Liver (tissue), 9 donors: Measurements from ENCODE around the gene NODAL. TPM values are rescaled to one million over a fixed set of nuclear protein-coding genes. Genes with fewer than 3 reads are reported as not detected.

ENCODE experiments used
- DNase-seq: peaks from one replicate; pipeline ENCODE4 v3.0.0-alpha.2; 2017; ENCODE audit warnings: low spot score
- H3K27ac ChIP-seq, 2 donors: one replicate each; pipeline ENCODE4 v1.7.0; 2013; ENCODE audit warnings: inconsistent platforms in 2 of 2, low read length in 2 of 2, control low read depth in 1 of 2, low read depth in 1 of 2, mild to moderate bottlenecking in 1 of 2
- H3K27me3 ChIP-seq, 4 donors: one replicate each; pipeline versions ENCODE4 v1.6.1 to v1.7.0; 2013; ENCODE audit warnings: low read length in 3 of 4, inconsistent platforms in 1 of 4, mild to moderate bottlenecking in 1 of 4, moderate library complexity in 1 of 4; ENCODE audit not compliant: control insufficient read depth in 4 of 4, insufficient read depth in 4 of 4
- H3K36me3 ChIP-seq, 4 donors: one replicate each; pipeline versions ENCODE4 v1.6.1 to v1.7.0; 2013; ENCODE audit warnings: low read length in 3 of 4, mild to moderate bottlenecking in 3 of 4, low read depth in 1 of 4, moderate library complexity in 1 of 4; ENCODE audit not compliant: control insufficient read depth in 4 of 4, insufficient read depth in 3 of 4
- H3K4me1 ChIP-seq, 4 donors: one replicate each; pipeline versions ENCODE4 v1.6.1 to v1.7.0; 2013; ENCODE audit warnings: low read length in 3 of 4, mild to moderate bottlenecking in 3 of 4, moderate library complexity in 1 of 4; ENCODE audit not compliant: control insufficient read depth in 4 of 4, insufficient read depth in 4 of 4
- H3K4me3 ChIP-seq, 3 donors: one replicate each; pipeline versions ENCODE4 v1.6.1 to v1.7.0; 2013; ENCODE audit warnings: low read length in 3 of 3, control low read depth in 1 of 3, low read depth in 1 of 3, mild to moderate bottlenecking in 1 of 3
- H3K9ac ChIP-seq, 2 donors: one replicate each; pipeline ENCODE4 v1.7.0; 2013; ENCODE audit warnings: low read length in 2 of 2, mild to moderate bottlenecking in 2 of 2, moderate library complexity in 2 of 2, control low read depth in 1 of 2, low read depth in 1 of 2
- H3K9me3 ChIP-seq, 4 donors: one replicate each; pipeline versions ENCODE4 v1.6.1 to v1.7.0; 2013; ENCODE audit warnings: low read length in 3 of 4; ENCODE audit not compliant: control insufficient read depth in 4 of 4
- ATF3 ChIP-seq: IDR thresholded peaks from 2 replicates; pipeline ENCODE4 v1.6.1; 2016; ENCODE audit warnings: antibody characterized with exemption
- EGR1 ChIP-seq, 2 donors: IDR thresholded peaks; 2 replicates each; pipeline ENCODE4 v1.6.1; 2016 to 2018; ENCODE audit warnings: antibody characterized with exemption in 2 of 2, low read depth in 2 of 2
- FOXA1 ChIP-seq: IDR thresholded peaks from 2 replicates; pipeline ENCODE4 v1.6.1; 2016; ENCODE audit warnings: antibody characterized with exemption
- FOXA2 ChIP-seq: IDR thresholded peaks from 2 replicates; pipeline ENCODE4 v1.6.1; 2016; ENCODE audit warnings: antibody characterized with exemption
- GABPA ChIP-seq, 2 donors: IDR thresholded peaks in 1 of 2; conservative IDR thresholded peaks in 1 of 2; 2 replicates each; pipeline ENCODE4 v1.6.1; 2016; ENCODE audit warnings: antibody characterized with exemption in 2 of 2, mild to moderate bottlenecking in 1 of 2, moderate library complexity in 1 of 2
- HNF4A ChIP-seq, 2 donors: conservative IDR thresholded peaks; 2 replicates each; pipeline ENCODE4 v1.6.1; 2016; ENCODE audit warnings: antibody characterized with exemption in 2 of 2, mild to moderate bottlenecking in 2 of 2
- HNF4G ChIP-seq: IDR thresholded peaks from 2 replicates; pipeline ENCODE4 v1.6.1; 2016; ENCODE audit warnings: antibody characterized with exemption
- JUND ChIP-seq, 2 donors: IDR thresholded peaks; 2 replicates each; pipeline ENCODE4 v1.6.1; 2016; ENCODE audit warnings: antibody characterized with exemption in 2 of 2
- NR2F2 ChIP-seq: IDR thresholded peaks from 2 replicates; pipeline ENCODE4 v1.6.1; 2016; ENCODE audit warnings: antibody characterized with exemption
- RAD21 ChIP-seq, 2 donors: IDR thresholded peaks; 2 replicates each; pipeline ENCODE4 v1.6.1; 2016; ENCODE audit warnings: antibody characterized with exemption in 2 of 2, mild to moderate bottlenecking in 2 of 2
- RXRA ChIP-seq, 2 donors: IDR thresholded peaks; 2 replicates each; pipeline ENCODE4 v1.6.1; 2017 to 2018; ENCODE audit warnings: antibody characterized with exemption in 2 of 2, mild to moderate bottlenecking in 1 of 2
- SP1 ChIP-seq: IDR thresholded peaks from 2 replicates; pipeline ENCODE4 v1.6.1; 2018; ENCODE audit warnings: antibody characterized with exemption, mild to moderate bottlenecking
- TAF1 ChIP-seq: conservative IDR thresholded peaks from 2 replicates; pipeline ENCODE4 v1.6.1; 2016; ENCODE audit warnings: antibody characterized with exemption, mild to moderate bottlenecking
- YY1 ChIP-seq: IDR thresholded peaks from 2 replicates; pipeline ENCODE4 v1.6.1; 2016; ENCODE audit warnings: antibody characterized with exemption, mild to moderate bottlenecking
- WGBS: extraction: QIAGEN DNeasy Blood & Tissue Kit; methylation state at CpG from one replicate; pipeline ENCODE4 v1.1.7; 2013; 5-methylcytosine and 5-hydroxymethylcytosine counted together
- polyA plus RNA-seq, 2 donors: library from polyadenylated mRNA; stranded (reverse) in 1 of 2; unstranded in 1 of 2; fragments of 200-250 nt in 1 of 2; fragments of >200 nt in 1 of 2; fragmentation: Nextera tagmentation in 1 of 2; extraction: Ambion mirVana in 1 of 2; gene quantifications; one replicate each; pipeline versions ENCODE4 v1.2.1 to v1.2.3, GENCODE V29; 2013 to 2015
- total RNA-seq, 2 donors: library from RNA; depleted of rRNA; stranded (reverse); fragments of >200 nt; gene quantifications; one replicate each; pipeline ENCODE4 v1.2.3, GENCODE V29; 2014
- TF ChIP-seq, protein P1 (sequence below): IDR thresholded peaks from 2 replicates; pipeline ENCODE4 v1.6.1; 2016; ENCODE audit warnings: antibody characterized with exemption
- TF ChIP-seq, protein P2 (sequence below): fragments of 150-350 bp; IDR thresholded peaks from 2 replicates; pipeline ENCODE4 v1.5.1; 2017; ENCODE audit warnings: improper control_type of control experiment, low read depth, low read length; ENCODE audit not compliant: missing input control
- TF ChIP-seq, protein P3 (sequence below): IDR thresholded peaks from 2 replicates; pipeline ENCODE4 v1.6.1; 2016; ENCODE audit warnings: antibody characterized with exemption, mild to moderate bottlenecking
- TF ChIP-seq, protein P4 (sequence below): IDR thresholded peaks from 2 replicates; pipeline ENCODE4 v1.6.1; 2016; ENCODE audit warnings: antibody characterized with exemption
- donor health status: healthy.
- donor health status: healthy.
- donor health status: healthy.
- donor health status: healthy.
- donor health status: healthy.

The NODAL gene
- total and polyA plus RNA-seq, 4 donors = not detected

- Histone ChIP-seq H3K4me3 (peak overlapping the region in 1 of 3 donors; percentile 38), H3K4me1 (peaks cover 5 to 8% (median 7%) of the 10 kb centered on the region in 4 donors), H3K36me3 (no peaks in the 10 kb centered on the region), H3K9ac (no peak overlapping the region), H3K27me3 (peaks cover 0 to 5% (median under 1%) of the 10 kb centered on the region in 4 donors), H3K9me3 (no peaks in the 10 kb centered on the region), H3K27ac (no peak overlapping the region)
- DNase-seq = no peak
- TF ChIP-seq, protein P1, sequence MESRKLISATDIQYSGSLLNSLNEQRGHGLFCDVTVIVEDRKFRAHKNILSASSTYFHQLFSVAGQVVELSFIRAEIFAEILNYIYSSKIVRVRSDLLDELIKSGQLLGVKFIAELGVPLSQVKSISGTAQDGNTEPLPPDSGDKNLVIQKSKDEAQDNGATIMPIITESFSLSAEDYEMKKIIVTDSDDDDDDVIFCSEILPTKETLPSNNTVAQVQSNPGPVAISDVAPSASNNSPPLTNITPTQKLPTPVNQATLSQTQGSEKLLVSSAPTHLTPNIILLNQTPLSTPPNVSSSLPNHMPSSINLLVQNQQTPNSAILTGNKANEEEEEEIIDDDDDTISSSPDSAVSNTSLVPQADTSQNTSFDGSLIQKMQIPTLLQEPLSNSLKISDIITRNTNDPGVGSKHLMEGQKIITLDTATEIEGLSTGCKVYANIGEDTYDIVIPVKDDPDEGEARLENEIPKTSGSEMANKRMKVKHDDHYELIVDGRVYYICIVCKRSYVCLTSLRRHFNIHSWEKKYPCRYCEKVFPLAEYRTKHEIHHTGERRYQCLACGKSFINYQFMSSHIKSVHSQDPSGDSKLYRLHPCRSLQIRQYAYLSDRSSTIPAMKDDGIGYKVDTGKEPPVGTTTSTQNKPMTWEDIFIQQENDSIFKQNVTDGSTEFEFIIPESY = no peak
- TF ChIP-seq RXRA (IDR thresholded peaks at IDR 0.05) (no peak), GABPA (IDR thresholded peaks at IDR 0.05 in 1 of 2, conservative IDR thresholded peaks at IDR 0.05 in 1 of 2) (no peak), FOXA1 (no peak), HNF4A (conservative IDR thresholded peaks at IDR 0.05) (no peak), HNF4G (no peak), EGR1 (IDR thresholded peaks at IDR 0.05; ENCODE audit: low read depth in 2 of 2) (no peak), RAD21 (IDR thresholded peaks at IDR 0.05) (no peak), JUND (IDR thresholded peaks at IDR 0.05) (no peak), TAF1 (no peak), FOXA2 (no peak), ATF3 (no peak), YY1 (no peak), SP1 (no peak), NR2F2 (no peak)
- TF ChIP-seq, protein P2, sequence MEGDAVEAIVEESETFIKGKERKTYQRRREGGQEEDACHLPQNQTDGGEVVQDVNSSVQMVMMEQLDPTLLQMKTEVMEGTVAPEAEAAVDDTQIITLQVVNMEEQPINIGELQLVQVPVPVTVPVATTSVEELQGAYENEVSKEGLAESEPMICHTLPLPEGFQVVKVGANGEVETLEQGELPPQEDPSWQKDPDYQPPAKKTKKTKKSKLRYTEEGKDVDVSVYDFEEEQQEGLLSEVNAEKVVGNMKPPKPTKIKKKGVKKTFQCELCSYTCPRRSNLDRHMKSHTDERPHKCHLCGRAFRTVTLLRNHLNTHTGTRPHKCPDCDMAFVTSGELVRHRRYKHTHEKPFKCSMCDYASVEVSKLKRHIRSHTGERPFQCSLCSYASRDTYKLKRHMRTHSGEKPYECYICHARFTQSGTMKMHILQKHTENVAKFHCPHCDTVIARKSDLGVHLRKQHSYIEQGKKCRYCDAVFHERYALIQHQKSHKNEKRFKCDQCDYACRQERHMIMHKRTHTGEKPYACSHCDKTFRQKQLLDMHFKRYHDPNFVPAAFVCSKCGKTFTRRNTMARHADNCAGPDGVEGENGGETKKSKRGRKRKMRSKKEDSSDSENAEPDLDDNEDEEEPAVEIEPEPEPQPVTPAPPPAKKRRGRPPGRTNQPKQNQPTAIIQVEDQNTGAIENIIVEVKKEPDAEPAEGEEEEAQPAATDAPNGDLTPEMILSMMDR = no peak
- TF ChIP-seq, protein P3, sequence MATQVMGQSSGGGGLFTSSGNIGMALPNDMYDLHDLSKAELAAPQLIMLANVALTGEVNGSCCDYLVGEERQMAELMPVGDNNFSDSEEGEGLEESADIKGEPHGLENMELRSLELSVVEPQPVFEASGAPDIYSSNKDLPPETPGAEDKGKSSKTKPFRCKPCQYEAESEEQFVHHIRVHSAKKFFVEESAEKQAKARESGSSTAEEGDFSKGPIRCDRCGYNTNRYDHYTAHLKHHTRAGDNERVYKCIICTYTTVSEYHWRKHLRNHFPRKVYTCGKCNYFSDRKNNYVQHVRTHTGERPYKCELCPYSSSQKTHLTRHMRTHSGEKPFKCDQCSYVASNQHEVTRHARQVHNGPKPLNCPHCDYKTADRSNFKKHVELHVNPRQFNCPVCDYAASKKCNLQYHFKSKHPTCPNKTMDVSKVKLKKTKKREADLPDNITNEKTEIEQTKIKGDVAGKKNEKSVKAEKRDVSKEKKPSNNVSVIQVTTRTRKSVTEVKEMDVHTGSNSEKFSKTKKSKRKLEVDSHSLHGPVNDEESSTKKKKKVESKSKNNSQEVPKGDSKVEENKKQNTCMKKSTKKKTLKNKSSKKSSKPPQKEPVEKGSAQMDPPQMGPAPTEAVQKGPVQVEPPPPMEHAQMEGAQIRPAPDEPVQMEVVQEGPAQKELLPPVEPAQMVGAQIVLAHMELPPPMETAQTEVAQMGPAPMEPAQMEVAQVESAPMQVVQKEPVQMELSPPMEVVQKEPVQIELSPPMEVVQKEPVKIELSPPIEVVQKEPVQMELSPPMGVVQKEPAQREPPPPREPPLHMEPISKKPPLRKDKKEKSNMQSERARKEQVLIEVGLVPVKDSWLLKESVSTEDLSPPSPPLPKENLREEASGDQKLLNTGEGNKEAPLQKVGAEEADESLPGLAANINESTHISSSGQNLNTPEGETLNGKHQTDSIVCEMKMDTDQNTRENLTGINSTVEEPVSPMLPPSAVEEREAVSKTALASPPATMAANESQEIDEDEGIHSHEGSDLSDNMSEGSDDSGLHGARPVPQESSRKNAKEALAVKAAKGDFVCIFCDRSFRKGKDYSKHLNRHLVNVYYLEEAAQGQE = no peak
- TF ChIP-seq, protein P4, sequence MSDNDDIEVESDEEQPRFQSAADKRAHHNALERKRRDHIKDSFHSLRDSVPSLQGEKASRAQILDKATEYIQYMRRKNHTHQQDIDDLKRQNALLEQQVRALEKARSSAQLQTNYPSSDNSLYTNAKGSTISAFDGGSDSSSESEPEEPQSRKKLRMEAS = no peak
- WGBS = 48% methylated on average over 17 of the region's 17 CpGs
These were observed 16.4 kb upstream of the NODAL start for GRCh38 chr10:70457759-70458305.
